HL-60/S4 treated with retinoic acid at 250 ng/mL for 4 days and 3 days (cell line): ENCODE measurements around the gene ZDHHC6.
"Not testable (repeated sequence)": the region's sequence is repeated elsewhere in the genome, so short reads cannot be mapped to it uniquely, and the experiment has no call there.

Source experiments
- in situ Hi-C: fragments of 300-500 bp; cut with MboI; formaldehyde crosslinking; loops from 2 replicates; pipeline ENCODE4 v1.7.0; 2022; ENCODE audit warnings: low sequenced_read_pairs

ZDHHC6 gene

DNA sequence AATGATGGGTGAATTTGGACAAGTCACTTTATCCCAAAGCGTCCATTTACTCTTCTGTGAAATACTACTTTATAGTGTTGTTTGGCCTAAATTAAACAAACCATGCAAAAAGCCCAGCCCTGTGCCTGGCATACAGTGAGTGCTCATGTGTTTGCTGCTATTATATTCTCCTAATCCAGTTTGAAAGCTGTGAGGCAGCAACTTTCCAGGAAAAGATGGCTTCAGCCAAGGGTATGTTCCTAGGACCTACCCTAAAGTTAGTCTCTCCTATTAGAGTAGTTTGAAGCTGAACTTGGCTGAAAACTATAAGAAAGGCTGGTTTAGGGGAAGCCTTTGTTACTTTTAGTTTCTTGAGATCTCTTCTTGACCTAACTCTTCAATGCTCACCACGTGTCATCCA is 52.9 kb downstream of the ZDHHC6 start:
- in situ Hi-C loops: no loop called here

DNA sequence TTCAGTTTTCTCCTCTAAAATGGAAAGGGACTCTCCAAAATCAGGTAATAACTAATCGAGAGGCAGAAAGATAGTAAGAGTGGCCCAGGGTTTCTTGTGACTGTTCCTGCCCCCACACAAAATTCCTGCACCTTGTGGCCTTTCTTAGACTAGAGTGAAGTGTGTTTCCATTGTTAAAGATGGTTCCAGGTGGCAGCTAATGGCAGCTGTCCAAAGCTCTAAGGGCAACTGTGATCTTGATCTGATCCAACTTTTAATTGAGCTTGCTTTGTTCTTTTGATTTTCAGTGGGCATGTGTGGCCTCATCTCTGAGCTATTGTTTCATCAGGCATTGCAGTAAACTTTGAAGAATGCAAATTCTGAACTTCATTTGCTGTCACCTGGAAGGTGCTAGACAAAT is 53.4 kb downstream of the ZDHHC6 start:
- in situ Hi-C loops: no loop called here

DNA sequence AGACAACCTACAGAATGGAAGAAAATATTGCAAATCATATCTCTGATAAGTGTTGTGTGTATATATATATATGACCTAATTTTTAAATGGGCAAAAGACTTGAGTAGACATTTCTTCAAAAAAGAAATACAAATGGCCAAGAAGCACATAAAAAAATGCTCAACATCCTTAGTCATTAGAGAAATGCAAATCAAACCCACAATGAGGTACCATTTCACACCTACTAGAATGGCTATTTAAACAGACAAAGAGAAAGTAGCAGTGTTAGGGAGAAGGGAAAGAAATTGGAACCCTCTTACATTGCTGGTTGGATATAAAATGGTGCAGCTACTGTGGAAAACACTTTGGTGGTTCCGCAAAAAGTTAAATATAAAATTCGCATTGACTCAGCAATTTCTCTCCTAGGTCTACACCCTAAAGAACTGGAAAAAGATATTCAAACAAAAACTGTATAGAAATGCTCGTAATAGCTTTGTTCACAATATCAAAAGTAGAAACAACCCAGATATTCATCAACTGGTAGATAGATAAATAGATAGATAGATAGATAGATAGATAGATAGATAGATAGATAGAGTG is 56.5 kb downstream of the ZDHHC6 start:
- in situ Hi-C loops: no loop called here

DNA sequence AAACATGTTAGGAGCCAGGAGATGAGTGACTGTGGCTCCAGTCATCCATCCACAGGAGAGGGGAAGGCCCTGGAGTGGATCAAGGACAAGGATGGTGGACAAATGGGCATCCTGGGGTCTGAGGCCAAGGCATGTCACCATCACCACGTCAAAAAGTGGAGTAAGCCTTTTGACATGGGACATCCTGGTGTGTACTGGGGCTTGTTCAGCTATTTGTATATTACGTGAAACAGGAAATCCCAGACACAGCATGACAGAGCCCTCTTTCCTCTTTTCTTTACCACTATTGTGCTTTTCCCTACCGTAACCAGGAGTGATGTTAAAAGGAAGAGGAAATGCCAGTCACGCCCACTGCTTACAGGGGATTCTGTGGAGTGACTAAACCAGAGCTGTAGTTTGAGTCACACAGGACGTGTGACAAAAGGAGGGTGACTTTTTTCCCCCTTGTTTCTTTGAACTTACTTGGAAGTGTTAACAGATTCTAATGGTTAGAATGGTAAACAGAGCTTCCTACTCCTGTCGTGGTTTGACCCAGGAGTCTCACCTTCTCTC is 57.4 kb downstream of the ZDHHC6 start:
- in situ Hi-C loops: no loop called here

DNA sequence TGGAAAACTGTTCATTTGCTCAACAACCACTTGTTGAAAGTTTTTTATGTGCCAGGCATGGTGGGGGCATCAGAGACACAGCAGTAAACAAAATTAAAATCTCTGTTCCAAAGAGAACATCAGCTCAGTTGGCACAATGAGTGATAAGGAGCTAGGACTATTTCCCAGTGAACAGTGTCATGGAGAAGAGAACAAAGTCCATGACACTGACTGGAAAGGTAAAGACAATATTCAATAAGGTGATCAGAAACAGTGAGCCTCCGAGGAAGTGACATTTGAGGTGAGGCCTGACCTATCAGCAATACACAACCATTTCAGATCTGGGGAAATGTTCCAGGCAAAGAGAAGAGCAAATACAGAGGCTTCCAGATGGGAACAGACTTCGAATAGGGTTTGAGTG is 58.2 kb downstream of the ZDHHC6 start:
- in situ Hi-C loops: no loop called here

DNA sequence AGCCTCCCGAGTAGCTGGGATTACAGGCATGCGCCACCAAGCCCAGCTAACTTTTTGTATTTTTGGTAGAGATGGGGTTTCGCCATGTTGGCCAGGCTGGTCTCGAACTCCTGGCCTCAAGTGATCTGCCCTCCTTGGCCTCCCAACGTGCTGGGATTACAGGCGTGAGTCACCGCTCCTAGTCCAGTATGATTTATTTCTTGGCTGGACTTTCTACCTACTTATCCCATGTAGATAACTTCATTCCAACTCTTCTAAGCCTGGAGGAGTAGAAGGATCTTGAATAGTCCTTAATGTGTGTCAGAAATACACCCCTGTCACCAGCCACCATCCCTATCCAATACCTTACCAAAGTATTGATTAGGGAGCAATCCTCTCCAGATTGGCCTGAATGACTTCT is 58.7 kb downstream of the ZDHHC6 start:
- in situ Hi-C loops: not testable (repeated sequence)

DNA sequence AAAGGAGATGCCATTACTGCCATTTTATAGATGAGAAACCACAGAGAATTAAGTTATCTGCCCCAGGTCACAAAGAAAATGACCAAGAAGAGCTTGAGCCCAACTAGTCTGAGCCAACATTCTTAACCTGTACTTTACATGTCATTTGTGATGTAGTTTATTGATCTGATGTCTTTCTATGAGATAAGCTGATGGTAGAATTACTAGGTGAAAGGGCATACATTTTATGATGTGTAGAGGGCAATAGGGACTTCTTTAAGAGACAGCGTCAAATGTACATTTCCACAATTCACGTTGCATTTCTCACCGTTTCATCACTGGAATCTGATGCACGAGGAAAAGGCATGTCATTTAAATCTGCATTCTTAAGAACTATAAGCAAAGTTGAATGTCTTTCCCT is 61.5 kb downstream of the ZDHHC6 start:
- in situ Hi-C loops: no loop called here

DNA sequence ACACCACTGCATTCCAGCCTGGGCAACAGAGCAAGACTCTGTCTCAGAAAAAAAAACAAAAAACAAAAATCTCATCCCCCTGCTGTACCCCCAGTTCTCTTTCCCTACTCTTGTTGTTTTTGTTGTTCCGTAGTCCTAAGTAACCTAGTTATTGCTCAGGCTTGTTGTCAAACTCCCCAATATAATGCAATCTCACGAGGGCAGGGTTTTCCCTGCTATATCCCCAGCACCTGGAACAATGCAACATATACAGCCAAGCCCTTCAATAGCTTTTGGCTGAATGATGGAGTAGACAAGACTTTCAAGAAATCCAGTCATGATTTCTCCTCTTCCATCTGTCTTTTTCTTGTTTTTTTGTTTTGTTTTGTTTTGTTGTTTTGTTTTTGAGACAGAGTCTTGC is 62.6 kb downstream of the ZDHHC6 start:
- in situ Hi-C loops: no loop called here

DNA sequence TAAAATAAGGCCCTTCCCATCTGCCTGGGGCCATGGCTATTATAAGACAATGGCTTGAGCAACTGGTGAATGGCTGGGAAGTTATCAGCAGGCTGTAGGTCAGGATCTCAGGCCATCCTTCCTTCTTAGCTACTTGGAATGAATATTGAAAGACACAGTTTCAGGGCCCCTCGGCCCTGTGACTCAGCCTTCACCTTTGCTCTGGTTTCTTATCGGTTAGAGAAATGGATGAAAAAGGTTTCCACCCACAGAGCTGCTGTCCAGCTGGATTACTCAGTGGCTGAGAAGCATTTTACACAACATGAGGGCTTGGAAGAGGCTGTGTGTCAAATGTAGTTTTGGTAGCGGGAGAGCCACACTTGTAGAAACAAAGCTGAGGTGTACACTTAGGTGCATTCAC is 63.4 kb downstream of the ZDHHC6 start:
- in situ Hi-C loops: no loop called here

DNA sequence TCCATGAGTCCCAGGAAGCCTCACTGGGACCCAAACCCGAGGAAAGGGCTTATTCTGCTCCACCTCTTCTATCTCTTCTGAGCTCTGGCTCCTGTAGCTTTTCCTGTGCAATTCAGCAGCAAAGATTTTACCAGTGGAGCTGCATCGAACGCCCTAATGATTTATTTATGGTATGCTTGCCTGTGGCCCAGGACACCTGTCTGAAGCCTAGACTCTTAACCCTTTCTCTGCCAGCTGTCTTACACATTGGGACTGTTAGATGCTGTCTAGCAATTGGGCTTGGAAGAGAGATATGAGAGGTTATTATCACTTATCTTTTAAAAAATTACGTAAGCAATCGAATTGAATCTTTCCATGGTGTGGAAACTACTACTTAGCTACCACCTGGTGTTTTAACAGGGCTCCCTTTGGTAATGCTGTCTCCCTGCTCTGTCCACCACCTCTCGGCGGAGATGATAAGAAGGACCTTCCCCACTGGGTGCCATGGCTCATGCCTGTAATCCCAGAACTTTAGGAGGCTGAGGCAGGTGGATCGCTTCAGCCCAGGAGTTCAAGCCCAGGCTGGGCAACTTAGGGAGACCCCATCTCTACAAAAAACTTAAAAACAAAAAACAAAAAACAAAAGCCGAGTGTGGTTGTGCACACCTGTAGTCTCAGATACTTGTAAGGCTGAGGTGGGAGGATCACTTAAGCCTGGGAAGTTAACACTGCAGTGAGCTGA is 64.0 kb downstream of the ZDHHC6 start:
- in situ Hi-C loops: no loop called here
